Measurements from ENCODE around the gene TACR2. TPM values are rescaled to one million over a fixed set of nuclear protein-coding genes. Genes with fewer than 3 reads are reported as not detected.
A peak's percentile ranks its signal among the peaks of the same experiment; 100 is the strongest.

TACR2 gene
- total RNA-seq, 4 donors from 2014 or later: 18.9 to 241 (median 78.9) TPM

DNA sequence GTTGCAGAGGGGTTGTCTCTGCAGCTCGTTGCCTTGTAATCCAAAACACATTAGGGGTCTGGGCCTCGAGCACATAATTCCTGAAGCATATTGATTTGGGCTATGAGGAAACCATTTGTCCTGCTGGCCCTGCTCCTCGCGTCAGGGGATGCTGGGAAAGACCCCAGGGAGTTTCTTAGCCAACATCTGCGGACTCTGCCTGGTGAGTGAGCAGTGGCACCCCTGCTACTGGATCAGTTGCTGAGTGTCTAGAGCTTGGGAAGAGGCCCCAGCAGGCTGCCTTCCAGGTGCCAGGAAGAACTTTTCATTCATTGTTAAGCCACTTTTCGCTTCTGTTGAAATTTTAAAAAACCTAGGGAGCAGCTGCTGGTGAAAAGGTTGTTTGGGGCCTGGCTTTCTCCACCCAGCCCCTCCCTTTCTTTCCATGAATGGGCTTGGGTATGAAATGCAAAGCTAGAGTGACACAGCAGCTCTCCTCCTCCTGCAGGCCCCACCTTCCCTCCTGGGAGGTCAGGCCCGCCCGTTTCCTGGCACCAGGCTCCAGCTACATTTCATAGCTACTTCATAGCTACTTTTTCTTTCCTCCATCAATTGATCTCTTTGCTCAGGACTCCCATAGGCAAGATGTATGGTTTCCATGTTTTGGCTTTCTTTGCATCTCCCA, 26.8 kb downstream of the TACR2 start:
- Histone ChIP-seq H3K27me3 (no peaks in the 10 kb centered on the region), H3K4me3 (no peak overlapping the region), H3K4me1 (peaks cover 0 to 11% (median 4%) of the 10 kb centered on the region in 4 donors), H3K27ac (peak overlapping the region in 1 of 4 donors; percentile 19), H3K9me3 (no peaks in the 10 kb centered on the region), H3K36me3 (peaks cover 0 to 20% (median 10%) of the 10 kb centered on the region in 4 donors)
- in situ Hi-C loops (cut with MboI; ENCODE audit: low pct_ligation_motif_present in 1 of 4, low pct_unique_long_range_greater_than_20kb in 1 of 4, low sequenced_read_pairs in 3 of 4): loop anchor here (5.0 to 25.0 kb wide), 3 partner anchors 153 to 403 kb away; partner anchors contain the start of gene KIFBP (in 3 of the 4)
- intact Hi-C loops (cut with DNase I; ENCODE audit: low total_unique reads): no loop called here
- TF ChIP-seq POLR2A (IDR thresholded peaks at IDR 0.05) (no peak), POLR2AphosphoS5 (IDR thresholded peaks at IDR 0.05) (no peak), EP300 (IDR thresholded peaks at IDR 0.05; ENCODE audit: low read depth) (no peak)
- TF ChIP-seq, protein P1, sequence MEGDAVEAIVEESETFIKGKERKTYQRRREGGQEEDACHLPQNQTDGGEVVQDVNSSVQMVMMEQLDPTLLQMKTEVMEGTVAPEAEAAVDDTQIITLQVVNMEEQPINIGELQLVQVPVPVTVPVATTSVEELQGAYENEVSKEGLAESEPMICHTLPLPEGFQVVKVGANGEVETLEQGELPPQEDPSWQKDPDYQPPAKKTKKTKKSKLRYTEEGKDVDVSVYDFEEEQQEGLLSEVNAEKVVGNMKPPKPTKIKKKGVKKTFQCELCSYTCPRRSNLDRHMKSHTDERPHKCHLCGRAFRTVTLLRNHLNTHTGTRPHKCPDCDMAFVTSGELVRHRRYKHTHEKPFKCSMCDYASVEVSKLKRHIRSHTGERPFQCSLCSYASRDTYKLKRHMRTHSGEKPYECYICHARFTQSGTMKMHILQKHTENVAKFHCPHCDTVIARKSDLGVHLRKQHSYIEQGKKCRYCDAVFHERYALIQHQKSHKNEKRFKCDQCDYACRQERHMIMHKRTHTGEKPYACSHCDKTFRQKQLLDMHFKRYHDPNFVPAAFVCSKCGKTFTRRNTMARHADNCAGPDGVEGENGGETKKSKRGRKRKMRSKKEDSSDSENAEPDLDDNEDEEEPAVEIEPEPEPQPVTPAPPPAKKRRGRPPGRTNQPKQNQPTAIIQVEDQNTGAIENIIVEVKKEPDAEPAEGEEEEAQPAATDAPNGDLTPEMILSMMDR (IDR thresholded peaks at IDR 0.05): no peak
- no peak for DNase-seq
- 71 to 76% methylated on average over 3 to 8 of the region's 8 CpGs for WGBS, 2 donors (ENCODE audit: low coverage in 1 of 2)

DNA sequence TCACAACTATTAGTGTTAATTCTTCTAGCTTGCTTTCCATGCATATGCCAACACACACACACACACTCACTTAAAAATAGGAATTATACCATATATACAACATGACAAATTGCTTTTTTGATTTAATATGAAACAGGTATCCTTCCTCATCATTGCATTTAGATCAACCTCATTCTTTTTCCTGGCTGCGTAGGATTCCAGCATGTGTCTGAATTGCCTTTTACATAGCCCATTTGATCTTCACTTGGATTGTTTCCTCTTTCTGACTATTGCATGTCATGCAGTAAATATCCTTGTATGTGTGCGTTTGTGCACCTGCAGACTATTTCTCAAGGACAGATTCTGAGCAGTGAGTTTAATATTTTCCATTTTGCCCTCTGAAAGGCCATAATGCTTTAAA, 28.2 kb downstream of the TACR2 start:
- peaks cover 0 to 26% (median 7%) of the 10 kb centered on the region in 4 donors for H3K36me3 ChIP-seq
- no peaks in the 10 kb centered on the region for H3K9me3 ChIP-seq
- H3K4me3 ChIP-seq: no peak overlapping the region
- H3K27ac ChIP-seq: no peak overlapping the region
- 85 to 93% methylated on average over 2 of the region's 2 CpGs for WGBS, 2 donors (ENCODE audit: low coverage in 1 of 2)
- TF ChIP-seq POLR2AphosphoS5 (IDR thresholded peaks at IDR 0.05): no peak
- no peak for TF ChIP-seq EP300 (IDR thresholded peaks at IDR 0.05; ENCODE audit: low read depth)
- TF ChIP-seq, protein P1 (IDR thresholded peaks at IDR 0.05): no peak
- TF ChIP-seq POLR2A (IDR thresholded peaks at IDR 0.05): no peak
- DNase-seq: no peak
- H3K27me3 ChIP-seq: no peaks in the 10 kb centered on the region
- in situ Hi-C loops (cut with MboI; ENCODE audit: low pct_ligation_motif_present in 1 of 4, low pct_unique_long_range_greater_than_20kb in 1 of 4, low sequenced_read_pairs in 3 of 4): loop anchor here in 3 of 4 donors (5.0 to 25.0 kb wide), 2 partner anchors 151 to 401 kb away; partner anchors contain the start of gene KIFBP (in 3 of the 3)
- intact Hi-C loops (cut with DNase I; ENCODE audit: low total_unique reads): no loop called here
- peaks cover 0 to 11% (median 4%) of the 10 kb centered on the region in 4 donors for H3K4me1 ChIP-seq

- Histone ChIP-seq H3K36me3 (peaks cover 0 to 30% (median 7%) of the 10 kb centered on the region in 4 donors), H3K27ac (no peak overlapping the region), H3K4me1 (peaks cover 0 to 11% (median 4%) of the 10 kb centered on the region in 4 donors), H3K27me3 (no peaks in the 10 kb centered on the region), H3K4me3 (no peak overlapping the region), H3K9me3 (no peaks in the 10 kb centered on the region)
- 94 to 95% methylated on average over 2 to 3 of the region's 3 CpGs for WGBS, 2 donors (ENCODE audit: low coverage in 1 of 2)
- in situ Hi-C loops (cut with MboI; ENCODE audit: low pct_ligation_motif_present in 1 of 4, low pct_unique_long_range_greater_than_20kb in 1 of 4, low sequenced_read_pairs in 3 of 4) (loop anchor here in 3 of 4 donors (5.0 to 25.0 kb wide), 2 partner anchors 150 to 400 kb away; partner anchors contain the start of gene KIFBP (in 3 of the 3)), intact Hi-C loops (cut with DNase I; ENCODE audit: low total_unique reads) (no loop called here)
- no peak for DNase-seq
- TF ChIP-seq POLR2A (IDR thresholded peaks at IDR 0.05) (no peak), POLR2AphosphoS5 (IDR thresholded peaks at IDR 0.05) (no peak)
Measured at GRCh38 chr10:69387500-69387899, 29.2 kb downstream of the TACR2 start.

DNA sequence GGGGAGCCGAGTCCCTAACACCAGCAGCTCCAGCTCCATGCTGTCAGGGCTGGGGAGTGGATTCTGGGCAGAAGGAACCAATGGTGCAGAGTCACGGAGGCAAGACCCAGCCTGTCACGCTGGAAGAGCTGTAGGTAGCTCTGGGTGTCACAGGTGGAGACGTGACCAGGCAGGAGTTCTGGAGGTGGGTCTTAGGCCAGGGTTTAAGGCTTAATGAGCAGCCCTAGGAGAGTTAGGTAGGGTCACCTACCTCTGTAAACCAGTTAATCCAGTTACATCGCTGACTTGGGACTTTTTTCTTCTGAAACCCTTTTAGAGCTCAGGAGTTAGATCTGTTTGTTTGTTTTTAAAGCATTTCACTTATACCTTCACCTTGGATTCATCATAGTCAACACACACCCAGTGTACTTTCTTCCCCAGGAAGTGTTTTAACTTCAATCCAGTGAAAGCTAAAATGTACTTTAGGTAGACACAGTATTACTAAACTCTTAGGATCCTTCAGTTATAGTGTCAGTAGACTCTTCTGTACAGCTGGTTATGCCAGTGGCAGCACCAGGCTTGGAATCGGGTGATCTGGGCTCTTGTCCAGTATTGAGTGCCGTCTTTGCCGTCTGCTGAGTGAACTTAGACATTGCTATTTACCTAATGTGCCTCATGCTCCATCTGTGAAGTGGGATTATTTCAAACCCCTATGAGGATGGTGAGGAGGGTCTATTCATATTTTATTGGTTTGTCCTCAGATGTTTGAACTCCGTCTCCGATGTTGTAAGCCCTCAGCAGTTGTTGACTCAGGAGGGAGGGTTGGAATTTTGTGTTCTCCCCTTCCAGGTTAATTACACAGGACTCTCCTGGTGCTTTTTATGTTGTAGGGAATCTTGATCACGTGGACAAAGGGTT, 31.0 kb downstream of the TACR2 start:
- no peak for TF ChIP-seq POLR2AphosphoS5 (IDR thresholded peaks at IDR 0.05)
- TF ChIP-seq, protein P1 (IDR thresholded peaks at IDR 0.05): no peak
- no peak for TF ChIP-seq POLR2A (IDR thresholded peaks at IDR 0.05)
- no peak for TF ChIP-seq EP300 (IDR thresholded peaks at IDR 0.05; ENCODE audit: low read depth)
- intact Hi-C loops (cut with DNase I; ENCODE audit: low total_unique reads) (no loop called here), in situ Hi-C loops (cut with MboI; ENCODE audit: low pct_ligation_motif_present in 1 of 4, low pct_unique_long_range_greater_than_20kb in 1 of 4, low sequenced_read_pairs in 3 of 4) (loop anchor here in 3 of 4 donors (5.0 to 25.0 kb wide), 2 partner anchors 148 to 398 kb away; partner anchors contain the start of gene KIFBP (in 3 of the 3))
- Histone ChIP-seq H3K27ac (peak overlapping the region; percentile 8 to 43 (median 28)), H3K36me3 (peaks cover 0 to 36% (median 9%) of the 10 kb centered on the region in 4 donors), H3K9me3 (no peaks in the 10 kb centered on the region), H3K4me3 (no peak overlapping the region), H3K4me1 (peaks cover 0 to 11% (median 3%) of the 10 kb centered on the region in 4 donors), H3K27me3 (no peaks in the 10 kb centered on the region)
- 72% methylated on average over 11 of the region's 11 CpGs; no CpG with 5 or more reads in 1 of the 2 donors for WGBS, 2 donors (ENCODE audit: low coverage in 1 of 2)
- no peak for DNase-seq

Measured in transverse colon (tissue), 4 donors.